GM12878 (cell line): Measurements from ENCODE around the gene CDC37L1. TPM values are rescaled to one million over a fixed set of nuclear protein-coding genes. Genes with fewer than 3 reads are reported as not detected.

Experiments
- ATAC-seq: fragments of 200-7000 bp; cut with Tn5 transposase; 3 replicates; pipeline ENCODE4 v1.9.1; 2020; ENCODE audit warnings: mild to moderate bottlenecking, moderate library complexity
- BruUV-seq: library from RNA; stranded (reverse); fragments of 400-500 nt; replicated peaks from 2 replicates; lab custom pipeline; 2021; lab: Mats Ljungman, UMichigan
- CTCF ChIA-PET: fragments of 300-600 bp; sonication (Branson Sonifier 250); formaldehyde crosslinking; extraction: SDS; loops from one replicate; lab custom pipeline; 2021; ENCODE audit warnings: inconsistent platforms; lab: Yijun Ruan, JAX
- POLR2A ChIA-PET: fragments of 350-600 bp; formaldehyde crosslinking; extraction: SDS; loops from one replicate; lab custom pipeline; 2021; ENCODE audit warnings: inconsistent platforms; lab: Charles Lee
- RAD21 ChIA-PET: fragments of 300-600 bp; sonication (Branson Sonifier 250); formaldehyde crosslinking; loops from one replicate; lab custom pipeline; 2023; ENCODE audit warnings: antibody characterized with exemption; ENCODE audit not compliant: unreplicated experiment; lab: Charles Lee
- SMC1A ChIA-PET: fragments of 300-600 bp; sonication (Branson Sonifier 250); formaldehyde crosslinking; loops from one replicate; lab custom pipeline; 2023; ENCODE audit not compliant: unreplicated experiment, uncharacterized antibody; lab: Charles Lee
- DNase-seq: peaks from one replicate; pipeline ENCODE4 v3.0.0-alpha.2; 2011; ENCODE audit warnings: low read depth, low spot score
- FAIRE-seq: peaks from 3 replicates; lab custom pipeline; 2011; peaks lifted over from hg19 to GRCh38; lab: Jason Lieb, UNC
- H2AFZ ChIP-seq: 2 replicates; pipeline ENCODE4 v1.6.0; 2011; ENCODE audit warnings: low read depth, low read length, control low read depth; ENCODE audit not compliant: control insufficient read depth
- H3K27ac ChIP-seq: 2 replicates; pipeline ENCODE4 v1.5.1; 2011; ENCODE audit warnings: control low read depth; ENCODE audit not compliant: control insufficient read depth, insufficient read depth
- H3K27me3 ChIP-seq, 2 experiments: replicated peaks in 1 of 2; 2 replicates each; pipeline versions ENCODE4 v1.6.0 to v1.6.1; 2011; ENCODE audit warnings: low read length in 1 of 2; ENCODE audit not compliant: control insufficient read depth in 2 of 2, insufficient read depth in 2 of 2
- H3K36me3 ChIP-seq, 2 experiments: 2 replicates each; pipeline ENCODE4 v1.5.1; 2011; ENCODE audit warnings: low read length in 1 of 2; ENCODE audit not compliant: control insufficient read depth in 2 of 2, insufficient read depth in 2 of 2
- H3K4me1 ChIP-seq: 2 replicates; pipeline ENCODE4 v1.6.1; 2011; ENCODE audit warnings: mild to moderate bottlenecking, low read length, moderate library complexity, mixed read lengths; ENCODE audit not compliant: control insufficient read depth, insufficient read depth
- H3K4me2 ChIP-seq: 2 replicates; pipeline ENCODE4 v1.6.0; 2011; ENCODE audit warnings: control low read depth; ENCODE audit not compliant: control insufficient read depth, insufficient read depth
- H3K4me3 ChIP-seq: fragments of 200-600 bp; sonication (generic); 2 replicates; pipeline ENCODE4 v1.5.1; 2016
- H3K79me2 ChIP-seq: 2 replicates; pipeline ENCODE4 v1.6.0; 2011; ENCODE audit warnings: low read length; ENCODE audit not compliant: control insufficient read depth, insufficient read depth
- H3K9ac ChIP-seq: 2 replicates; pipeline ENCODE4 v1.8.0; 2011; ENCODE audit warnings: low read length, control low read depth, mixed read lengths; ENCODE audit not compliant: control insufficient read depth, insufficient read depth
- H3K9me3 ChIP-seq: replicated peaks from 3 replicates; pipeline ENCODE4 v1.5.1; 2011; ENCODE audit warnings: mild to moderate bottlenecking, low read length; ENCODE audit not compliant: control insufficient read depth, insufficient read depth
- H4K20me1 ChIP-seq: 2 replicates; pipeline ENCODE4 v1.6.0; 2011; ENCODE audit not compliant: control insufficient read depth, insufficient read depth
- ATF3 ChIP-seq: IDR thresholded peaks from 2 replicates; pipeline ENCODE4 v1.6.1; 2011; ENCODE audit warnings: low read depth, mild to moderate bottlenecking, low read length, moderate library complexity, borderline replicate concordance; ENCODE audit errors: extremely low read depth
- MYB ChIP-seq: fragments of 150-350 bp; IDR thresholded peaks from 2 replicates; pipeline ENCODE4 v1.6.1; 2014; ENCODE audit warnings: mild to moderate bottlenecking, low read depth, low read length, borderline replicate concordance
- RUNX3 ChIP-seq: IDR thresholded peaks from 2 replicates; pipeline ENCODE4 v1.6.1; 2012; ENCODE audit warnings: low read length, inconsistent platforms
- SREBF1 ChIP-seq: IDR thresholded peaks from 2 replicates; pipeline ENCODE4 v1.6.1; 2012; ENCODE audit warnings: mild to moderate bottlenecking, low read length
- WGBS: methylation state at CpG from one replicate; pipeline ENCODE4 v1.1.6; 2016; ENCODE audit warnings: low lambda C conversion rate; ENCODE audit not compliant: insufficient replicate concordance, insufficient coverage; ENCODE audit errors: missing lambda C conversion rate; 5-methylcytosine and 5-hydroxymethylcytosine counted together
- in situ Hi-C: fragments of 300-500 bp; cut with MboI; formaldehyde crosslinking; loops from 9 replicates; pipeline ENCODE4 v1.14.3; 2018; ENCODE audit warnings: mixed read lengths
- intact Hi-C: fragments of 100-400 bp; cut with micrococcal nuclease; formaldehyde crosslinking; loops from one replicate; pipeline ENCODE4 v1.14.2; 2022; ENCODE audit not compliant: unreplicated experiment
- polyA plus RNA-seq, 11 experiments: library from polyadenylated mRNA; depleted of rRNA in 4 of 11; unstranded in 6 of 11; stranded (reverse) in 5 of 11; fragments of >200 nt; fragmentation: Nextera tagmentation in 4 of 11; fragmentation: Illumina TruSeq in 1 of 11; extraction: Ambion mirVana in 4 of 11; extraction: Trizol in 1 of 11; gene quantifications; 1 replicate in 1 of 11; 2 replicates in 10 of 11; pipeline versions ENCODE4 v1.2.1 to v1.2.3, GENCODE V29; 2011 to 2016; ENCODE audit warnings: inconsistent platforms in 2 of 11, missing spikeins in 2 of 11, low read depth in 1 of 11
- total RNA-seq, 4 experiments: library from RNA; depleted of rRNA in 3 of 4; stranded (reverse); fragments of >200 nt in 3 of 4; fragmentation: Illumina TruSeq in 1 of 4; extraction: Trizol in 1 of 4; gene quantifications; 2 replicates each; pipeline versions ENCODE4 v1.2.1 to v1.2.3, GENCODE V29; 2013 to 2021

CDC37L1 gene
- total and polyA plus RNA-seq, 10 of the 15 experiments (the other 5 are each of a cell fraction or from before 2014, with no cell fraction given) = 2.2 to 16.6 (median 8.2) TPM

- WGBS = 0% methylated on average over 5 of the region's 5 CpGs
- Histone ChIP-seq H3K4me1 (peaks cover 21% of the 10 kb centered on the region), H3K9me3 (no peaks in the 10 kb centered on the region), H3K9ac (peak overlapping the region; percentile 73), H3K36me3 (no peaks in the 10 kb centered on the region), H3K79me2 (peaks cover 5% of the 10 kb centered on the region), H3K27me3 (no peaks in the 10 kb centered on the region), H3K4me2 (peak overlapping the region; percentile 100), H3K4me3 (peak overlapping the region; percentile 85), H3K27ac (peak overlapping the region; percentile 68), H2AFZ (peak overlapping the region; percentile 97), H4K20me1 (no peaks in the 10 kb centered on the region; the same call in 1 of the 2 replicates)
- no peak for ATAC-seq
- ChIA-PET POLR2A (interaction anchor here (0.6 kb wide), 1 partner anchor 750 kb away, joined by 3 read pairs; no protein-coding TSS in a partner anchor), RAD21 (no interaction called here), SMC1A (interaction anchor here (0.6 to 2.1 kb wide), 5 partner anchors 19 to 79 kb away, joined by 3 to 5 read pairs (median 4); no protein-coding TSS in a partner anchor), CTCF (interaction anchor here (1.0 to 1.1 kb wide), 2 partner anchors 17 to 20 kb away, joined by 3 to 4 read pairs; no protein-coding TSS in a partner anchor)
- BruUV-seq = no TSS peak
- intact Hi-C loops = loop anchor here (10.0 kb wide), 1 partner anchor 783 kb away; no protein-coding TSS in a partner anchor
- no peak for FAIRE-seq
- peak; percentile 79 for TF ChIP-seq RUNX3
- TF ChIP-seq SREBF1 = no peak
- no peak for TF ChIP-seq ATF3
- TF ChIP-seq MYB = no peak
- DNase-seq = no peak
- in situ Hi-C loops = no loop called here
Observed at GRCh38 chr9:4661611-4662010, 17.8 kb upstream of the CDC37L1 start.
